Measurements from ENCODE around the gene PODNL1.

Gene PODNL1

DNA sequence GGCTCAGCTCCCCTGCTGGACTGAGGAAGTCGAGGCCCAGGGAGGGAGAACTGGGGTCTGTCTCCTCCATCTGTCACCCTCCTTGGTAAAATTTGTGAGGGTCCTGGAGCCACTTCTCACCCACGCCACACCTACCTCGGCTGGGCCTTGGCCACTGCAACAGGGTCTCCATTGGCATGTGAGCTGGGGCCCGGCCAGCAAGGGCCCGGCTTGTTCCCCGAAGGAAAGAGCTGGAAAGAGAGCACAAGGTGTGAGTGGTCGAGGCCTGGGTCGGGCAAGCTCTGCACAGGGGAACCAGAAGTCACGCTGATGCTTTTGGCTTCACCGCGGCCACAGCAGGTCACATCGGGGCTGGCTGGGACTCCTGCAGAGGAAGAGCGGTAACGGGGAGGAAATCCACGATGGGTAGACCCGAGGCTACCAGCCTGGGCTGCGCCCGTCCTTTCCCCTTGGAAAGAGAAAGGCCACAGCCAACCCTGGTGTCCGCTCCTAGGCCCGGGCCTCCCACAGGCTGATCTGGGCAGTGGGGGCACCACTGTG lies 52.3 kb downstream of the PODNL1 start:
- H3K36me3 Mint-ChIP-seq (ENCODE audit: insufficient read depth): peaks cover 2% of the 10 kb centered on the region
- H3K4me1 Mint-ChIP-seq: peaks cover 52% of the 10 kb centered on the region
- no peaks in the 10 kb centered on the region for H3K9me3 Mint-ChIP-seq
- H3K27me3 Mint-ChIP-seq: no peaks in the 10 kb centered on the region
- peak overlapping the region; percentile 70 for H3K4me3 Mint-ChIP-seq
- no peak for DNase-seq (ENCODE audit: low spot score in 2 of 2)
- no peak for ATAC-seq (replicated peaks; ENCODE audit: extremely low read depth, poor library complexity, severe bottlenecking)
- peak overlapping the region; percentile 91 for H3K27ac Mint-ChIP-seq (ENCODE audit: low read depth)

DNA sequence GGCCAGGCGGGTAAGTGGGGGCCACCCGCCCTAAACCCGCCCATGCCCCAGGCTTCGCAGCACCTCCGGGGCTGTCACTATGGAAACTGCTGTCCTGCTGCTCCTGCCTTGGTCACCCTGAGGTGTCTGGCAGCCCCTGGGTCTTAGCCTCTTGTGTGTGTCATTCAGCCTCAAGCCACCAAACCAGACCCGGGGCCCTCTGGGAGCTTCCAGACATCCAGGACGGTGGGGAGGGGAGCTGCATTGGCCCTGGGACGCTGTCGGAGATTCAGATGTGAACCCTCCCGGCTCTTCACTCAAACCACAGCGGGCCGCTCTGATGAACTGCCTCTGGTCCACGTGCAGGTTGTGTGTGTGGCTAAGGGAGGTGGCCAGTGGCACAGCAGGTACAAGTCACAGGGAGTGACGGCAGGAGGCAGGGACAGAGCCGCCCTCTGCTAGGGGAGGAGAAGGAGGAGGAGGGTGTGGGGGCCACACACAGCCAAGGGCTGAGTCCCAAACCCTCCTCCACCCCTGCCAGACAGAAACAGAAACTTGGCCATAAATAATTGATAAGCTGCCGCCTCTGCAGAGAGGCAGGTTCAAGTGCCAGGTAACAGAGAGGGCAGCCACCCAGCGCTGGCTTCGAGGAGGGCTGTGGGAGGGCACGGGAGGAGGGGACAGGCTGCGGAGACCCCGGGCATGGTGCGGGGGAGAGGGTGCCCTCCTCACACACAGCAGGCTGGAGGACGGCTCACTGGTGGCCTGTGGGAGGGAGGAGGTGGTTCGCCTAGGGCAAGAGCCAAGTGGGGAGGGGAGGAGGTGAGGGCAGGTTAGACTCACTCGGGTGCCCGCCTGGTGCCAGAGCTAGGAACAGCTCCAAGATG lies 53.3 kb downstream of the PODNL1 start:
- ATAC-seq (replicated peaks; ENCODE audit: extremely low read depth, poor library complexity, severe bottlenecking): no peak
- H3K9me3 Mint-ChIP-seq: no peaks in the 10 kb centered on the region
- H3K27me3 Mint-ChIP-seq: no peaks in the 10 kb centered on the region
- H3K36me3 Mint-ChIP-seq (ENCODE audit: insufficient read depth): peaks cover 2% of the 10 kb centered on the region
- peak overlapping the region; percentile 91 for H3K27ac Mint-ChIP-seq (ENCODE audit: low read depth)
- no peak for DNase-seq (ENCODE audit: low spot score in 2 of 2)
- H3K4me1 Mint-ChIP-seq: peaks cover 61% of the 10 kb centered on the region
- H3K4me3 Mint-ChIP-seq: no peak overlapping the region

- ATAC-seq (replicated peaks; ENCODE audit: extremely low read depth, poor library complexity, severe bottlenecking): no peak
- Mint-ChIP-seq H3K27ac (ENCODE audit: low read depth) (peak overlapping the region; percentile 91), H3K4me3 (no peak overlapping the region), H3K9me3 (no peaks in the 10 kb centered on the region), H3K4me1 (peaks cover 62% of the 10 kb centered on the region), H3K27me3 (no peaks in the 10 kb centered on the region), H3K36me3 (ENCODE audit: insufficient read depth) (peaks cover 2% of the 10 kb centered on the region)
- no peak for DNase-seq (ENCODE audit: low spot score in 2 of 2)
Observed at GRCh38 chr19:13883516-13884064, 54.6 kb downstream of the PODNL1 start.

- peaks cover 2% of the 10 kb centered on the region for H3K36me3 Mint-ChIP-seq (ENCODE audit: insufficient read depth)
- peaks cover 62% of the 10 kb centered on the region for H3K4me1 Mint-ChIP-seq
- no peak overlapping the region for H3K27ac Mint-ChIP-seq (ENCODE audit: low read depth)
- H3K4me3 Mint-ChIP-seq: peak overlapping the region; percentile 67
- H3K9me3 Mint-ChIP-seq: no peaks in the 10 kb centered on the region
- ATAC-seq (replicated peaks; ENCODE audit: extremely low read depth, poor library complexity, severe bottlenecking) (no peak), DNase-seq (ENCODE audit: low spot score in 2 of 2) (no peak)
- H3K27me3 Mint-ChIP-seq: no peaks in the 10 kb centered on the region
Observed at GRCh38 chr19:13882836-13883235, 55.4 kb downstream of the PODNL1 start.

DNA sequence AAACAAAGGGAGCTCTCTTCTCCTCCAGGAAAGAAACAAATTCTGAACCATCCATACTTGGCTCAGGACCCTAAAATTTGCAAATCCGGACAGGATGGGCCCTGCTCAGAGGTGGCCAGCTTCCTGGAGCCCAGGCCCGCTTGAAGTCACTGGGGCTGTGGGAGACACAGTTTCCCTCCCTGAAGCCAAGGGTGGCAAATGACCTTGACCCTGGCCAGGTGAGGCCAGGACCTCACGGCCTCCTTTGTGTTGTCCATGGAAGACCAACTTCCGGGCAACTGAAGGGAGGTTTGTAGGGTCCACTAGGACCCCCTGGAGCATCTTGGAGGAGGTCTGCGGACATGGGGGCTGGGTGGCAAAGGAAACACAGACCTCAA lies 55.8 kb downstream of the PODNL1 start:
- DNase-seq (ENCODE audit: low spot score in 2 of 2) (no peak), ATAC-seq (replicated peaks; ENCODE audit: extremely low read depth, poor library complexity, severe bottlenecking) (no peak)
- Mint-ChIP-seq H3K4me1 (peaks cover 60% of the 10 kb centered on the region), H3K9me3 (no peaks in the 10 kb centered on the region), H3K27ac (ENCODE audit: low read depth) (peak overlapping the region; percentile 75), H3K27me3 (no peaks in the 10 kb centered on the region), H3K4me3 (peak overlapping the region; percentile 67), H3K36me3 (ENCODE audit: insufficient read depth) (peaks cover 2% of the 10 kb centered on the region)

- Mint-ChIP-seq H3K4me3 (peak overlapping the region; percentile 67), H3K27ac (ENCODE audit: low read depth) (peak overlapping the region; percentile 75), H3K4me1 (peaks cover 54% of the 10 kb centered on the region), H3K27me3 (no peaks in the 10 kb centered on the region), H3K36me3 (ENCODE audit: insufficient read depth) (no peaks in the 10 kb centered on the region), H3K9me3 (no peaks in the 10 kb centered on the region)
- DNase-seq (ENCODE audit: low spot score in 2 of 2) (no peak), ATAC-seq (replicated peaks; ENCODE audit: extremely low read depth, poor library complexity, severe bottlenecking) (no peak)
Observed at GRCh38 chr19:13881692-13882418, 56.4 kb downstream of the PODNL1 start.

- peak overlapping the region; percentile 67 for H3K4me3 Mint-ChIP-seq
- peaks cover 52% of the 10 kb centered on the region for H3K4me1 Mint-ChIP-seq
Observed at GRCh38 chr19:13881251-13881691, 56.9 kb downstream of the PODNL1 start.

More at GRCh38 chr19:13881251-13881691, 56.9 kb downstream of the PODNL1 start:
- no peak for ATAC-seq (replicated peaks; ENCODE audit: extremely low read depth, poor library complexity, severe bottlenecking)
- Mint-ChIP-seq H3K9me3 (no peaks in the 10 kb centered on the region), H3K27ac (ENCODE audit: low read depth) (peak overlapping the region; percentile 75), H3K36me3 (ENCODE audit: insufficient read depth) (no peaks in the 10 kb centered on the region), H3K27me3 (no peaks in the 10 kb centered on the region)
- DNase-seq (ENCODE audit: low spot score in 2 of 2): no peak

Measured in central memory CD8-positive, alpha-beta T cell (primary cell).